ENCODE measurements around the gene PLPP1. TPM values are rescaled to one million over a fixed set of nuclear protein-coding genes. Genes with fewer than 3 reads are reported as not detected.

PLPP1 gene
- total and polyA plus RNA-seq, 2 donors (not counting 1 experiment from before 2014, with no cell fraction given): 5.5 to 8.8 TPM

DNA sequence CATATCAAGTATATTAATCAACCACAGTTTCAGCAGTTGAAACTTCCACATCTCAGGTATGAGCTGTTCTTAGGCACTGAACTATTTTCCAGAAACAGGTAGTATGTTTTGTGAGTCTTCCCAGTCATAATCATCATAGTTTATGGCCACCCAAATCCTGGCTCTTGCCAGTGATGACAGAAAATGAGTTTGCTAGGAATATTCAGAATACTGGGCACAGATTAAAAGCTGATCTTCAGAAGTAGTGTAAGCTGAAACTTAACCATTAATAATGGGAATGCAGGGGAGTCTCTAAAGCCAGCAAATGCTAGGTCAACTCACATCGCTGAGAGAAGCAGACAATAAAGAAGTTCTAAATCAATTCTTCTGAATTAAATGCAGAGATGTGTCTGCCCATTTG is 64.5 kb downstream of the PLPP1 start:
- Histone ChIP-seq H3K4me3 (ENCODE audit: control extremely low read depth in 1 of 5, extremely low read depth in 1 of 5, insufficient read depth in 1 of 5, low read depth in 2 of 5, low read length in 4 of 5) (no peak overlapping the region), H3K27me3 (replicated peaks in 1 of 4; ENCODE audit: control extremely low read depth in 1 of 4, control insufficient read depth in 3 of 4, insufficient read depth in 4 of 4, low read length in 3 of 4) (no peaks in the 10 kb centered on the region), H3K9ac (ENCODE audit: low read length) (no peak overlapping the region), H3K4me2 (replicated peaks; ENCODE audit: low read depth, low read length, poor library complexity, severe bottlenecking) (no peak overlapping the region), H4K20me1 (ENCODE audit: control insufficient read depth, insufficient read depth, low read length, poor library complexity, severe bottlenecking) (no peaks in the 10 kb centered on the region), H2AFZ (ENCODE audit: insufficient read depth, low read depth, low read length, poor library complexity, severe bottlenecking) (no peak overlapping the region), H3K79me2 (ENCODE audit: control insufficient read depth, insufficient read depth, low read length) (no peaks in the 10 kb centered on the region), H3K36me3 (replicated peaks in 1 of 2; ENCODE audit: control extremely low read depth in 1 of 2, control insufficient read depth in 1 of 2, extremely low read depth in 1 of 2, insufficient read depth in 2 of 2, low read length in 1 of 2) (peaks cover 0 to 3% of the 10 kb centered on the region in 2 experiments), H3K4me1 (ENCODE audit: control insufficient read depth in 2 of 2, insufficient read depth in 2 of 2, low read length in 2 of 2) (no peaks in the 10 kb centered on the region), H3K27ac (ENCODE audit: low read length in 2 of 2) (no peak overlapping the region), H3K9me3 (ENCODE audit: control extremely low read depth in 1 of 3, control insufficient read depth in 2 of 3, insufficient read depth in 1 of 3, low read length in 2 of 3) (no peaks in the 10 kb centered on the region)
- ATAC-seq (ENCODE audit: low read depth) (no peak), DNase-seq (no peak)
- Mint-ChIP-seq H3K27ac (no peak overlapping the region), H3K4me3 (no peak overlapping the region), H3K4me1 (no peaks in the 10 kb centered on the region), H3K9me3 (ENCODE audit: insufficient read depth) (no peaks in the 10 kb centered on the region), H3K27me3 (no peaks in the 10 kb centered on the region)
- no peak for TF ChIP-seq CTCF (IDR thresholded peaks at IDR 0.05)
- TF ChIP-seq EZH2 (IDR thresholded peaks at IDR 0.05; ENCODE audit: borderline replicate concordance, insufficient read depth, low read depth, low read length, poor library complexity, severe bottlenecking): no peak
- ChIA-PET POLR2A (no interaction called here), CTCF (no interaction called here)
- 100% methylated on average over 1 of the region's 1 CpG for WGBS (ENCODE audit: insufficient coverage)
- intact Hi-C loops (cut with micrococcal nuclease): no loop called here

GRCh38 chr5:55469839-55470238 is 64.9 kb downstream of the PLPP1 start:
- DNase-seq (no peak), ATAC-seq (ENCODE audit: low read depth) (no peak)
- H3K36me3 ChIP-seq (replicated peaks in 1 of 2; ENCODE audit: control extremely low read depth in 1 of 2, control insufficient read depth in 1 of 2, extremely low read depth in 1 of 2, insufficient read depth in 2 of 2, low read length in 1 of 2): peaks cover 0 to 3% of the 10 kb centered on the region in 2 experiments
- Mint-ChIP-seq H3K27ac (no peak overlapping the region), H3K9me3 (ENCODE audit: insufficient read depth) (no peaks in the 10 kb centered on the region), H3K4me1 (no peaks in the 10 kb centered on the region), H3K4me3 (no peak overlapping the region), H3K27me3 (no peaks in the 10 kb centered on the region)
- intact Hi-C loops (cut with micrococcal nuclease): no loop called here
- no peak overlapping the region for H2AFZ ChIP-seq (ENCODE audit: insufficient read depth, low read depth, low read length, poor library complexity, severe bottlenecking)
- ChIA-PET CTCF (no interaction called here), POLR2A (no interaction called here)
- no peaks in the 10 kb centered on the region for H3K27me3 ChIP-seq (replicated peaks in 1 of 4; ENCODE audit: control extremely low read depth in 1 of 4, control insufficient read depth in 3 of 4, insufficient read depth in 4 of 4, low read length in 3 of 4)
- H3K9me3 ChIP-seq (ENCODE audit: control extremely low read depth in 1 of 3, control insufficient read depth in 2 of 3, insufficient read depth in 1 of 3, low read length in 2 of 3): no peaks in the 10 kb centered on the region
- H4K20me1 ChIP-seq (ENCODE audit: control insufficient read depth, insufficient read depth, low read length, poor library complexity, severe bottlenecking): no peaks in the 10 kb centered on the region
- H3K4me1 ChIP-seq (ENCODE audit: control insufficient read depth in 2 of 2, insufficient read depth in 2 of 2, low read length in 2 of 2): no peaks in the 10 kb centered on the region
- no peaks in the 10 kb centered on the region for H3K79me2 ChIP-seq (ENCODE audit: control insufficient read depth, insufficient read depth, low read length)
- H3K4me3 ChIP-seq (ENCODE audit: control extremely low read depth in 1 of 5, extremely low read depth in 1 of 5, insufficient read depth in 1 of 5, low read depth in 2 of 5, low read length in 4 of 5): no peak overlapping the region
- TF ChIP-seq CTCF (IDR thresholded peaks at IDR 0.05): no peak
- no peak for TF ChIP-seq EZH2 (IDR thresholded peaks at IDR 0.05; ENCODE audit: borderline replicate concordance, insufficient read depth, low read depth, low read length, poor library complexity, severe bottlenecking)
- H3K9ac ChIP-seq (ENCODE audit: low read length): no peak overlapping the region
- no peak overlapping the region for H3K4me2 ChIP-seq (replicated peaks; ENCODE audit: low read depth, low read length, poor library complexity, severe bottlenecking)
- H3K27ac ChIP-seq (ENCODE audit: low read length in 2 of 2): no peak overlapping the region
